Measurements from ENCODE around the gene ACE. TPM values are rescaled to one million over a fixed set of nuclear protein-coding genes. Genes with fewer than 3 reads are reported as not detected.
A peak's percentile ranks its signal among the peaks of the same experiment; 100 is the strongest.

ACE gene
- total RNA-seq, 1 experiment from 2014 or later, result 9.1 TPM

DNA sequence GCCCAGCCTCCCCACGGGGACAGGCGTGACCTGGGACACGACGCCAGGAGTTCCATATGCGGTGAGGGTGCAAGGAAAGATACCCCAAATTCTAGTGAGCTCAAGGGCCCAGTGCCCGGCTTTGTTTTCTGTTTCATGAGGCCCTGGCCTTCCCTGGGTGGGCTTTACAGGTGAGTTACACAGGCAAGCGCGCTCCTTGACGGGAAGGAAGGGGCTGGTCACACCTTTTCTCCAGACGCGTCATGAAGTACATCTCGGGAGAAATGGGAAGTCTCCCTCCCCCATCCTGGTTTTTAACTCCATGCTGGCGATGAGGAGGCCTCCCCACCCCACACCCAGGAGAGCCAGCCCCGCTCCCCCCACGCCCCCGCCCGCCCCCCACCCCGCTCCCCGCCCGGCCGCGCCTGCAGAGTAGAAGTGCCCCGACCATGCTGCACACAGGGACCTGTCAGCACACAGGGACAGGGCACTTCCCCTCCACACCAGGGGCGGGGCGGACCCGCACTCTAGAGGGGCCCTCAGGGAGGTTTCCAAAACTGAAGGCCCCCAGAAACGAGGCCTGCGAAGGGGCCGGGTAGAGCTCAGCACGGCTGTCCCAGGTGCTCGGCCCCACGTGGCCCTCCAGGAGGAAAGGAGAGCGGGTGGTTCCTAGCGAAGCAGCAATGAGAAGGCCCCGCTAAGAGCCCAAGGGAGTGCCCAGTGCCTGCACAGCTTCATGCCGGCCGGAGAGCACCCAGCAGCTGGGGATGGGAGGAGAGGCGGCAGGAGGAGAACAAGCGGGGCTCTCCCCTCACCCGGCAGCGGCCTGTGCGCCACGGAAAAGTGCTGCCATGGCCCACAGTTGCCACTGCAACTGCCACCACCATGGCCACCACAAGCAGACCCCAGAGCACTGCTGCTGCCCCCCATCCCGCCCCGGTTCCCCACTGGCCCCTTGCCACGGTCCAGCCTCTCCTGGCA is 38.5 kb upstream of the ACE start:
- no peaks in the 10 kb centered on the region for H3K9me2 ChIP-seq (replicated peaks; ENCODE audit: low read length)
- ATAC-seq (no peak), DNase-seq (no peak)
- no TSS peak for BruUV-seq (replicated peaks)
- CTCF ChIA-PET, result no interaction called here
- H3K9ac ChIP-seq (ENCODE audit: low read length), result no peak overlapping the region
- intact Hi-C loops (cut with micrococcal nuclease), result loop anchor here (10.0 kb wide), 1 partner anchor 336 kb away; the partner anchor contains the start of genes CCDC47 and DDX42
- no peaks in the 10 kb centered on the region for H3K27me3 ChIP-seq (ENCODE audit: low read length)
- no peak overlapping the region for H3K4me2 ChIP-seq (ENCODE audit: low read length)
- peaks cover 4% of the 10 kb centered on the region for H3F3A ChIP-seq (ENCODE audit: low read length, unreplicated experiment)
- POLR2A ChIA-PET (ENCODE audit: unreplicated experiment), result no interaction called here
- TF ChIP-seq, protein P1, sequence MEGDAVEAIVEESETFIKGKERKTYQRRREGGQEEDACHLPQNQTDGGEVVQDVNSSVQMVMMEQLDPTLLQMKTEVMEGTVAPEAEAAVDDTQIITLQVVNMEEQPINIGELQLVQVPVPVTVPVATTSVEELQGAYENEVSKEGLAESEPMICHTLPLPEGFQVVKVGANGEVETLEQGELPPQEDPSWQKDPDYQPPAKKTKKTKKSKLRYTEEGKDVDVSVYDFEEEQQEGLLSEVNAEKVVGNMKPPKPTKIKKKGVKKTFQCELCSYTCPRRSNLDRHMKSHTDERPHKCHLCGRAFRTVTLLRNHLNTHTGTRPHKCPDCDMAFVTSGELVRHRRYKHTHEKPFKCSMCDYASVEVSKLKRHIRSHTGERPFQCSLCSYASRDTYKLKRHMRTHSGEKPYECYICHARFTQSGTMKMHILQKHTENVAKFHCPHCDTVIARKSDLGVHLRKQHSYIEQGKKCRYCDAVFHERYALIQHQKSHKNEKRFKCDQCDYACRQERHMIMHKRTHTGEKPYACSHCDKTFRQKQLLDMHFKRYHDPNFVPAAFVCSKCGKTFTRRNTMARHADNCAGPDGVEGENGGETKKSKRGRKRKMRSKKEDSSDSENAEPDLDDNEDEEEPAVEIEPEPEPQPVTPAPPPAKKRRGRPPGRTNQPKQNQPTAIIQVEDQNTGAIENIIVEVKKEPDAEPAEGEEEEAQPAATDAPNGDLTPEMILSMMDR (conservative IDR thresholded peaks at IDR 0.05; ENCODE audit: low read depth, low read length), result no peak
- TF ChIP-seq EZH2 (IDR thresholded peaks at IDR 0.05; ENCODE audit: low read length, unreplicated experiment), result no peak
- no peak for TF ChIP-seq EZH2phosphoT487 (IDR thresholded peaks at IDR 0.05; ENCODE audit: borderline replicate concordance, low read length)
- no peaks in the 10 kb centered on the region for H3K9me3 ChIP-seq (ENCODE audit: low read length)
- H3K27ac ChIP-seq (ENCODE audit: low read length), result no peak overlapping the region
- no peak overlapping the region for H3K4me3 ChIP-seq (ENCODE audit: low read length)
- peaks cover 75% of the 10 kb centered on the region for H3K79me2 ChIP-seq (ENCODE audit: low read length)
- H4K20me1 ChIP-seq (ENCODE audit: low read length), result no peaks in the 10 kb centered on the region
- H3K36me3 ChIP-seq (ENCODE audit: low read depth, low read length), result peaks cover 8% of the 10 kb centered on the region
- no peak overlapping the region for H2AFZ ChIP-seq (ENCODE audit: low read length)
- peaks cover 52% of the 10 kb centered on the region for H3K4me1 ChIP-seq (ENCODE audit: insufficient read depth, low read length)

DNA sequence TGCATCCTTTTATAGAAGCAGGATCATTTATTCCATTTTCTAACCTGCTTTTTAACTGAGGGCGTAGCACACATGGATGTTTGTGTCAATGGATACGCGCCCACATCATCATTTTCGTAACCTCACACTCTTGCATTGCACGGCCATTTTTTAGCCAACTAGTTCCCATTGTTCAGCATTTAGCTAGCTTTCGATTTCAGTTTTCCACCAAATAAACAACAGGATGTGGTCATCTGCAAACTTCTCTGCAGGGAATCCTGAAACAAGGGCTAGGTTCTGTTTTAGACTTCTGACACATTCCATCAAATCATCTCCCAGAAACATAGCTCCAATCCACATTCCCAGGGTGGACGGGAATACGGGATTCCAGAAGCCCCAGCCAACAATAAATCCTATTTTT is 37.2 kb upstream of the ACE start:
- Histone ChIP-seq H3K4me1 (ENCODE audit: insufficient read depth, low read length) (peaks cover 47% of the 10 kb centered on the region), H3K9ac (ENCODE audit: low read length) (peak overlapping the region; percentile 7; the same call in 1 of the 2 replicates), H3K9me2 (replicated peaks; ENCODE audit: low read length) (no peaks in the 10 kb centered on the region), H3K79me2 (ENCODE audit: low read length) (peaks cover 86% of the 10 kb centered on the region), H3K4me2 (ENCODE audit: low read length) (peak overlapping the region; percentile 51), H3K36me3 (ENCODE audit: low read depth, low read length) (peaks cover 4% of the 10 kb centered on the region), H4K20me1 (ENCODE audit: low read length) (no peaks in the 10 kb centered on the region), H2AFZ (ENCODE audit: low read length) (no peak overlapping the region), H3F3A (ENCODE audit: low read length, unreplicated experiment) (peaks cover 4% of the 10 kb centered on the region), H3K27me3 (ENCODE audit: low read length) (no peaks in the 10 kb centered on the region), H3K27ac (ENCODE audit: low read length) (peak overlapping the region; percentile 66), H3K4me3 (ENCODE audit: low read length) (peak overlapping the region; percentile 21; the same call in 1 of the 2 replicates), H3K9me3 (ENCODE audit: low read length) (no peaks in the 10 kb centered on the region)
- BruUV-seq (replicated peaks), result no TSS peak
- ATAC-seq, result peak; percentile 21
- ChIA-PET CTCF (interaction anchor here (0.6 to 1.5 kb wide), 4 partner anchors 14 to 172 kb away, joined by 3 to 8 read pairs (median 3); no protein-coding TSS in a partner anchor), POLR2A (ENCODE audit: unreplicated experiment) (interaction anchor here (0.6 kb wide), 4 partner anchors 12 to 255 kb away, joined by 3 to 4 read pairs (median 4); no protein-coding TSS in a partner anchor)
- intact Hi-C loops (cut with micrococcal nuclease), result loop anchor here (10.0 kb wide), 1 partner anchor 335 kb away; the partner anchor contains the start of genes CCDC47 and DDX42
- DNase-seq, result peak; percentile 68
- TF ChIP-seq EZH2phosphoT487 (IDR thresholded peaks at IDR 0.05; ENCODE audit: borderline replicate concordance, low read length), result no peak
- TF ChIP-seq, protein P1 (conservative IDR thresholded peaks at IDR 0.05; ENCODE audit: low read depth, low read length), result no peak
- TF ChIP-seq EZH2 (IDR thresholded peaks at IDR 0.05; ENCODE audit: low read length, unreplicated experiment), result no peak

Data from PC-3 (cell line).